ENCODE data around the gene AK1. TPM values are rescaled to one million over a fixed set of nuclear protein-coding genes. Genes with fewer than 3 reads are reported as not detected.
A peak's percentile ranks its signal among the peaks of the same experiment; 100 is the strongest.
"Not testable (repeated sequence)": the region's sequence is repeated elsewhere in the genome, so short reads cannot be mapped to it uniquely, and the experiment has no call there.

AK1 gene
- total and polyA plus RNA-seq, 8 donors: 8.9 to 81.7 (median 16.6) TPM

- ATAC-seq: peak in 3 of 4 donors; percentile 20 to 22 (median 21)
- TF ChIP-seq, protein P1, sequence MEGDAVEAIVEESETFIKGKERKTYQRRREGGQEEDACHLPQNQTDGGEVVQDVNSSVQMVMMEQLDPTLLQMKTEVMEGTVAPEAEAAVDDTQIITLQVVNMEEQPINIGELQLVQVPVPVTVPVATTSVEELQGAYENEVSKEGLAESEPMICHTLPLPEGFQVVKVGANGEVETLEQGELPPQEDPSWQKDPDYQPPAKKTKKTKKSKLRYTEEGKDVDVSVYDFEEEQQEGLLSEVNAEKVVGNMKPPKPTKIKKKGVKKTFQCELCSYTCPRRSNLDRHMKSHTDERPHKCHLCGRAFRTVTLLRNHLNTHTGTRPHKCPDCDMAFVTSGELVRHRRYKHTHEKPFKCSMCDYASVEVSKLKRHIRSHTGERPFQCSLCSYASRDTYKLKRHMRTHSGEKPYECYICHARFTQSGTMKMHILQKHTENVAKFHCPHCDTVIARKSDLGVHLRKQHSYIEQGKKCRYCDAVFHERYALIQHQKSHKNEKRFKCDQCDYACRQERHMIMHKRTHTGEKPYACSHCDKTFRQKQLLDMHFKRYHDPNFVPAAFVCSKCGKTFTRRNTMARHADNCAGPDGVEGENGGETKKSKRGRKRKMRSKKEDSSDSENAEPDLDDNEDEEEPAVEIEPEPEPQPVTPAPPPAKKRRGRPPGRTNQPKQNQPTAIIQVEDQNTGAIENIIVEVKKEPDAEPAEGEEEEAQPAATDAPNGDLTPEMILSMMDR (IDR thresholded peaks at IDR 0.05): no peak
- no peak for DNase-seq
- no peak for FAIRE-seq
- Histone ChIP-seq H3K36me3 (no peaks in the 10 kb centered on the region), H3K4me1 (no peaks in the 10 kb centered on the region), H3K27me3 (no peaks in the 10 kb centered on the region), H3K27ac (peak overlapping the region in 1 of 4 donors; percentile 28), H3K4me3 (no peak overlapping the region), H3K9me3 (no peaks in the 10 kb centered on the region)
- intact Hi-C loops (cut with DNase I): no loop called here
- whole genome bisulfite sequencing, 2 donors: 60 to 61% methylated on average over 6 of the region's 6 CpGs
These were observed 30.3 kb downstream of the AK1 start for GRCh38 chr9:127847178-127847510.

GRCh38 chr9:127846443-127847177, 30.9 kb downstream of the AK1 start:
- FAIRE-seq (no peak), ATAC-seq (peak in 3 of 4 donors; percentile 29 to 62 (median 46)), DNase-seq (peak in 2 of 6 donors; percentile 17 to 31)
- Histone ChIP-seq H3K9me3 (no peaks in the 10 kb centered on the region), H3K27me3 (no peaks in the 10 kb centered on the region), H3K4me3 (no peak overlapping the region), H3K27ac (peak overlapping the region in 3 of 4 donors; percentile 23 to 30 (median 28)), H3K4me1 (no peaks in the 10 kb centered on the region), H3K36me3 (no peaks in the 10 kb centered on the region)
- intact Hi-C loops (cut with DNase I): no loop called here
- TF ChIP-seq, protein P1 (IDR thresholded peaks at IDR 0.05): no peak
- 41 to 52% methylated on average over 18 of the region's 18 CpGs for WGBS, 2 donors

DNA sequence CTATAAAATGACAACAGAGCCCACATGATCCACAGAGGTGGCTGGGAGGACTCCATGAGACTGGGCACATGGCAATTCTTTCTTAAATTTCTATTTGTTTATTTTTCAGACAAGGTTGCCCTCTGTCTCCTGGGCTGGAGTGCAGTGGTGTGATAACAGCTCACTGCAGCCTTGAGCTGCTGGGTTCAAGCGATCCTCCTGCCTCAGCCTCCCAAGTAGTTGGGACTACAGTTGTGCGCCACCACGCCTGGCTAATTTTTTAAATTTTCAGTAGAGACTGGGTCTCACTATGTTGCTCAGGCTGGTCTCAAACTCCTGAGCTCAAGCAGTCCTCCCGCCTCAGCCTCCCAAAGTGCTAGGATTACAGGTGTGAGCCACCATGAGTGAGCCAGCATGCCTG, 31.9 kb downstream of the AK1 start:
- H3K4me1 ChIP-seq; H3K4me3 ChIP-seq; H3K27ac ChIP-seq; H3K27me3 ChIP-seq; FAIRE-seq; H3K36me3 ChIP-seq; intact Hi-C loops (cut with DNase I); ATAC-seq; H3K9me3 ChIP-seq: not testable (repeated sequence)
- WGBS, 2 donors: 94 to 100% methylated on average over 4 of the region's 4 CpGs
- peak in 1 of 6 donors; percentile 0 for DNase-seq

- DNase-seq: no peak
- Histone ChIP-seq H3K36me3 (no peaks in the 10 kb centered on the region), H3K4me1 (peaks cover 0 to 8% (median 7%) of the 10 kb centered on the region in 3 donors), H3K4me3 (no peak overlapping the region), H3K27ac (no peak overlapping the region), H3K27me3 (no peaks in the 10 kb centered on the region), H3K9me3 (no peaks in the 10 kb centered on the region)
- FAIRE-seq: no peak
- TF ChIP-seq, protein P1 (IDR thresholded peaks at IDR 0.05): no peak
- intact Hi-C loops (cut with DNase I): no loop called here
- no peak for ATAC-seq
- 77 to 82% methylated on average over 15 to 16 of the region's 16 CpGs for WGBS, 2 donors
These were observed 32.6 kb downstream of the AK1 start for GRCh38 chr9:127844821-127845359.

GRCh38 chr9:127841087-127841835, 36.2 kb downstream of the AK1 start:
- Histone ChIP-seq H3K4me3 (no peak overlapping the region), H3K27me3 (no peaks in the 10 kb centered on the region), H3K4me1 (peaks cover 3 to 16% (median 14%) of the 10 kb centered on the region in 3 donors), H3K36me3 (no peaks in the 10 kb centered on the region), H3K9me3 (no peaks in the 10 kb centered on the region), H3K27ac (no peak overlapping the region)
- intact Hi-C loops (cut with DNase I): no loop called here
- TF ChIP-seq, protein P1 (IDR thresholded peaks at IDR 0.05): no peak
- FAIRE-seq: no peak
- ATAC-seq: no peak
- peak in 1 of 6 donors; percentile 34 for DNase-seq
- 83 to 88% methylated on average over 15 of the region's 15 CpGs for WGBS, 2 donors
